GM23248 (cell line): Measurements from ENCODE around the gene ZNF17. TPM values are rescaled to one million over a fixed set of nuclear protein-coding genes. Genes with fewer than 3 reads are reported as not detected.

ENCODE experiments used
- DNase-seq: peaks from one replicate; pipeline ENCODE4 v3.0.0-alpha.2; 2015
- H2AFZ ChIP-seq: fragments of 200-600 bp; sonication (generic); 2 replicates; pipeline ENCODE4 v1.6.1; 2016; ENCODE audit warnings: antibody characterized with exemption
- H3F3A ChIP-seq: fragments of 200-600 bp; sonication (generic); 2 replicates; pipeline ENCODE4 v1.6.1; 2016; ENCODE audit warnings: mild to moderate bottlenecking, antibody characterized with exemption, mixed run types; ENCODE audit not compliant: insufficient read depth
- H3K27ac ChIP-seq: fragments of 200-600 bp; sonication (generic); 2 replicates; pipeline ENCODE4 v1.5.1; 2016; ENCODE audit warnings: mild to moderate bottlenecking
- H3K27me3 ChIP-seq: fragments of 200-600 bp; sonication (generic); replicated peaks from 2 replicates; pipeline ENCODE4 v1.6.1; 2016; ENCODE audit warnings: mild to moderate bottlenecking; ENCODE audit not compliant: insufficient read depth
- H3K36me3 ChIP-seq: fragments of 200-600 bp; sonication (generic); 2 replicates; pipeline ENCODE4 v1.6.1; 2016; ENCODE audit warnings: low read depth, mild to moderate bottlenecking
- H3K4me1 ChIP-seq: fragments of 200-600 bp; sonication (generic); 2 replicates; pipeline ENCODE4 v1.6.1; 2016; ENCODE audit warnings: mild to moderate bottlenecking; ENCODE audit not compliant: insufficient read depth
- H3K4me2 ChIP-seq: fragments of 200-600 bp; sonication (generic); one replicate; pipeline ENCODE4 v1.6.1; 2016; ENCODE audit warnings: mild to moderate bottlenecking; ENCODE audit not compliant: unreplicated experiment
- H3K4me3 ChIP-seq: fragments of 200-600 bp; sonication (generic); 2 replicates; pipeline ENCODE4 v1.5.1; 2016; ENCODE audit warnings: mild to moderate bottlenecking
- H3K79me2 ChIP-seq: fragments of 200-600 bp; sonication (generic); 2 replicates; pipeline ENCODE4 v1.6.1; 2016; ENCODE audit warnings: mild to moderate bottlenecking; ENCODE audit not compliant: insufficient read depth
- H3K9ac ChIP-seq: fragments of 200-600 bp; sonication (generic); 2 replicates; pipeline ENCODE4 v1.6.1; 2016; ENCODE audit warnings: mild to moderate bottlenecking
- H3K9me2 ChIP-seq: fragments of 200-600 bp; sonication (generic); 2 replicates; pipeline ENCODE4 v1.6.1; 2016; ENCODE audit warnings: mixed run types, mild to moderate bottlenecking, moderate library complexity; ENCODE audit not compliant: insufficient read depth
- H3K9me3 ChIP-seq: fragments of 200-600 bp; sonication (generic); one replicate; pipeline ENCODE4 v1.6.1; 2017; ENCODE audit warnings: low read depth
- H4K20me1 ChIP-seq: fragments of 200-600 bp; sonication (generic); 2 replicates; pipeline ENCODE4 v1.6.0; 2016; ENCODE audit not compliant: insufficient read depth
- EZH2 ChIP-seq: fragments of 200-600 bp; sonication (generic); IDR thresholded peaks from 2 replicates; pipeline ENCODE4 v1.6.1; 2018; ENCODE audit warnings: antibody characterized with exemption, mild to moderate bottlenecking; ENCODE audit not compliant: insufficient read depth, poor library complexity, severe bottlenecking
- EZH2phosphoT487 ChIP-seq: fragments of 200-600 bp; sonication (generic); IDR thresholded peaks from 2 replicates; pipeline ENCODE4 v1.6.1; 2018; ENCODE audit warnings: antibody characterized with exemption, moderate library complexity, mild to moderate bottlenecking, low read depth; ENCODE audit not compliant: insufficient read depth
- WGBS, 2 experiments: methylation state at CpG; one replicate each; pipeline ENCODE4 v1.1.6; 2015 to 2017; ENCODE audit warnings: low lambda C conversion rate in 2 of 2, low coverage in 1 of 2; ENCODE audit errors: missing lambda C conversion rate in 2 of 2; 5-methylcytosine and 5-hydroxymethylcytosine counted together
- in situ Hi-C: fragments of 300-500 bp; cut with MboI; formaldehyde crosslinking; loops from 2 replicates; pipeline ENCODE4 v1.15.0; 2020
- polyA plus RNA-seq: library from polyadenylated mRNA; unstranded; fragments of >200 nt; fragmentation: Nextera tagmentation; extraction: Ambion mirVana; gene quantifications from 2 replicates; pipeline ENCODE4 v1.2.1, GENCODE V29; 2016
- small RNA-seq: library from RNA; depleted of rRNA; stranded (forward); fragments of <200 nt; gene quantifications from one replicate; pipeline ENCODE3, GENCODE V24; 2014; ENCODE audit warnings: low read depth, low replicate concordance
- total RNA-seq: library from RNA; depleted of rRNA; stranded (reverse); fragments of >200 nt; shearing (Covaris generic); gene quantifications from 2 replicates; pipeline ENCODE4 v1.2.3, GENCODE V29; 2014; rRNA removed

The ZNF17 gene
- total and polyA plus RNA-seq, 2 experiments from 2014 or later: 4.1 to 4.8 TPM

DNA sequence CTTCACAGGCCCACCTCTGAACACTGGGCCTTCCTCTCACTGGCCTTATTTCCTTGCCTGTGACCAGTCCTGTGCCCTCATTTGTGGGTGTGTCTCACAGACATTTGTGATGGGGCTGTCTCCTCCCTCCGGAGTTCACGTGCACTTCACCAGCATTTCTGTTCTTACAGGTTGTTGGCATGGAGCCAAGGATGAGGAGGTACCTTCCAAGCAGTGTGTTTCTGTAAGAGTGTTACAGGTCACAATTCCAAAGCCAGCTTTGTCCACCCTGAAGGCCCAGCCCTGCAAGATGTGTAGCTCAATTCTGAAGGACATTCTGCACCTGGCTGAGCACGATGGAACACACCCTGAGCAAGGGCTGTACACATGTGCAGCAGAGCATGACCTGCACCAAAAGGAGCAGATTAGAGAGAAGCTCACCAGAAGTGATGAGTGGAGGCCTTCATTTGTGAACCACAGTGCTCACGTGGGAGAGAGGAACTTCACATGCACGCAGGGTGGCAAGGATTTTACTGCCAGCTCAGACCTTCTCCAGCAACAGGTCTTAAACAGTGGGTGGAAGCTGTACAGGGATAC is 32.2 kb downstream of the ZNF17 start:
- Histone ChIP-seq H3K4me1 (no peaks in the 10 kb centered on the region), H3K9me2 (no peaks in the 10 kb centered on the region), H3K36me3 (peaks cover 15% of the 10 kb centered on the region), H3K4me2 (no peak overlapping the region), H3K9me3 (no peaks in the 10 kb centered on the region), H3K27me3 (no peaks in the 10 kb centered on the region), H3F3A (no peaks in the 10 kb centered on the region), H3K27ac (no peak overlapping the region), H2AFZ (no peak overlapping the region), H3K79me2 (peaks cover 54% of the 10 kb centered on the region), H3K9ac (no peak overlapping the region), H3K4me3 (no peak overlapping the region), H4K20me1 (no peaks in the 10 kb centered on the region)
- no peak for DNase-seq
- in situ Hi-C loops: no loop called here
- no peak for TF ChIP-seq EZH2
- TF ChIP-seq EZH2phosphoT487: no peak
- WGBS, 2 experiments: 86 to 87% methylated on average over 5 of the region's 5 CpGs

DNA sequence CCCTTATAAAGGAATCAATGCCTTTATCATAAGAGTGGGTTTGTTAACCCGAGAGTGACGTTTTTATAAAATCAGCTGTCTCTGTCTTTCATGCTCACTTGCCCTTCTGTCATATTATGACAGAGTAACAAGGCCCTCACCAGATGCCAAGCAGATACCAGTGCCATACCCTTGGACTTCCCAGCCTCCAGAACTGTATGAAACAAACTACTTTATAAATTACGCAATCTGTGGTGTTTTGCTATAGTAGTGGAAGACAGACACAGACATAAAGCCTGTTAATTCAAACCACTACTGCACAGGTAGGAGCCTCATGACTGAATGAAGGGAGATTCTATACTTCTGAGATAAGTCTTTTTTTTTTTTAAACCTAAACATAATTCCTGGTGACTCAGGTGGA is 41.3 kb downstream of the ZNF17 start:
- no peak for DNase-seq
- Histone ChIP-seq H3K4me3 (no peak overlapping the region), H3K9me2 (no peaks in the 10 kb centered on the region), H3K9me3 (no peaks in the 10 kb centered on the region), H3K36me3 (peaks cover 5% of the 10 kb centered on the region; the same call in 1 of the 2 replicates), H3F3A (no peaks in the 10 kb centered on the region), H3K27me3 (no peaks in the 10 kb centered on the region), H3K79me2 (no peaks in the 10 kb centered on the region), H3K4me2 (no peak overlapping the region), H2AFZ (no peak overlapping the region), H3K4me1 (no peaks in the 10 kb centered on the region), H3K27ac (no peak overlapping the region), H4K20me1 (no peaks in the 10 kb centered on the region), H3K9ac (no peak overlapping the region)
- TF ChIP-seq EZH2 (no peak), EZH2phosphoT487 (no peak)
- WGBS, 2 experiments: 90 to 96% methylated on average over 3 of the region's 3 CpGs
- in situ Hi-C loops: no loop called here

DNA sequence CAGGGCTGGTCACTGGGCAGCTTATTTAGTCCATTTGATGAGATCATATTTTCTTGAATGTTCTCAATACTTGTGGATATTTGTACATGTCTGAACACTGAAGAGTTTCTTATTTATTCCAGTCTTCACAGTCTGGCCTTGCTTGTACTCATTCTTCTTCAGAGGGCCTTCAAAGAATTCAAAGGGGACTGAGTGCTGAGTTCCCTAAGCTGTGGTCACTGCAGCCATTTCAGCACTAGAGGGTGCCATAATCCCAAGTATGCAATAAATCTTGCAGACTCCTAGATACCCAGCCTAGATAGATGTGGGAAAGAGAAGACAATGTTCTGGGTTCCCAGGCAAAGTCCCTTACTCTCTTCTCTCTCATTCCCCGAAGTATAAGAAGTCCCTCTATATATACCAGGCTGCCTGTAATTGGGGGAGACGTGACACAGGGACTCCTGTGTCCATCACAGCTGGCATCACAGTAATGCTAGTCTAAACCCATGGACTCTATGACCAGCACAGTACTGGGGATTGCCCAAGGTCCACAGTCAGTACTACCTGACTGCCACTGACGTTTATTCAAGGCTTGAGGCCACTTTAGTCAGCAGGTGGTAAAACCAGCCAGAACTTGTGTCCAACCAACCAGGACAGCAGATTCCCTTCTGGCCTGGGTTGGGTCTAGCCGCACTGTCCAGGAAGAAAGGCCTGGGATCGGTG is 54.9 kb downstream of the ZNF17 start:
- no peak overlapping the region for H3K4me3 ChIP-seq
- no peaks in the 10 kb centered on the region for H3K9me3 ChIP-seq
- in situ Hi-C loops: no loop called here
- WGBS, 2 experiments: 56 to 60% methylated on average over 5 of the region's 5 CpGs
- no peaks in the 10 kb centered on the region for H3K4me1 ChIP-seq
- peaks cover 36% of the 10 kb centered on the region for H3K79me2 ChIP-seq
- no peaks in the 10 kb centered on the region for H3K9me2 ChIP-seq
- H3K36me3 ChIP-seq: peaks cover 11% of the 10 kb centered on the region; the same call in 1 of the 2 replicates
- TF ChIP-seq EZH2: no peak
- TF ChIP-seq EZH2phosphoT487: no peak
- H3F3A ChIP-seq: no peaks in the 10 kb centered on the region
- no peak overlapping the region for H2AFZ ChIP-seq
- H3K27ac ChIP-seq: no peak overlapping the region
- H3K27me3 ChIP-seq: no peaks in the 10 kb centered on the region
- H3K4me2 ChIP-seq: no peak overlapping the region
- DNase-seq: peak; percentile 65
- H3K9ac ChIP-seq: no peak overlapping the region
- no peaks in the 10 kb centered on the region for H4K20me1 ChIP-seq

DNA sequence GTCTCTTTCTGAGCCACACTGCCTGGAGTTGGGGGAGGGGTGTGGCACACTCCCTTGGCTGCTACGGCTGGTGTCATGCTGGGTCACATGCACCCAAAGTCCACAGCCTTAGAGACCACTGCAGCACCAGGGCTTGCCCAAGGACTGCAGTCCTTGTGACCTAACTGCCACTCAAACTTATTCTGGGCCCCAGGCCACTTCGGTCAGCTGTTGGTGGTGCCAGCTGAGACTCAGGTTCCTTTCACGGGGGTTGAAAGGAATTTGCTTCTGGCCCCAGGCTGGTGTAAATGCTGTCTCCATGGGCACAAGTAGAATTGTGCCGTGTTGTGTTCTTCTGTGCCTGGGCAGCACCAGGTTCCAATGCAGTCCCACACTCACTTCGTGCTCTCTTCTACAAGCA is 55.5 kb downstream of the ZNF17 start:
- no peak overlapping the region for H2AFZ ChIP-seq
- H3K4me1 ChIP-seq: no peaks in the 10 kb centered on the region
- DNase-seq: no peak
- no peak overlapping the region for H3K27ac ChIP-seq
- TF ChIP-seq EZH2phosphoT487 (no peak), EZH2 (no peak)
- in situ Hi-C loops: no loop called here
- WGBS, 2 experiments: 71 to 84% methylated on average over 5 of the region's 5 CpGs
- H3K79me2 ChIP-seq: peaks cover 42% of the 10 kb centered on the region
- H3F3A ChIP-seq: no peaks in the 10 kb centered on the region
- no peaks in the 10 kb centered on the region for H3K9me2 ChIP-seq
- no peak overlapping the region for H3K9ac ChIP-seq
- H3K36me3 ChIP-seq: peaks cover 16% of the 10 kb centered on the region
- H3K27me3 ChIP-seq: no peaks in the 10 kb centered on the region
- H4K20me1 ChIP-seq: no peaks in the 10 kb centered on the region
- H3K4me3 ChIP-seq: no peak overlapping the region
- peaks cover 2% of the 10 kb centered on the region for H3K9me3 ChIP-seq
- H3K4me2 ChIP-seq: no peak overlapping the region

Small RNAs within 50 kb of the gene (small RNA-seq; reads per million reads assigned to genes)
- gene VN1R107P: not detected

Other genes with a start within 250 kb of the ZNF17 start
- gene DUXA, start 243.7 kb upstream of the ZNF17 start, total RNA-seq: not detected in 2 replicates
- gene DUXA, start 243.7 kb upstream of the ZNF17 start, polyA plus RNA-seq: not detected in 2 replicates
- 15.8 and 23.5 TPM in 2 replicates for gene ZNF264, start 219.7 kb upstream of the ZNF17 start, total RNA-seq
- 3.4 and 3.8 TPM in 2 replicates for gene ZNF264, start 219.7 kb upstream of the ZNF17 start, polyA plus RNA-seq
- gene AURKC, start 180.1 kb upstream of the ZNF17 start, total RNA-seq: 0.25 and 1.3 TPM in 2 replicates
- gene AURKC, start 180.1 kb upstream of the ZNF17 start, polyA plus RNA-seq: 0.23 and 0.43 TPM in 2 replicates
- gene ZNF805, start 170.5 kb upstream of the ZNF17 start, total RNA-seq: 15.8 and 15.9 TPM in 2 replicates
- 2.1 and 3.2 TPM in 2 replicates for gene ZNF805, start 170.5 kb upstream of the ZNF17 start, polyA plus RNA-seq
- 49.3 and 59.9 TPM in 2 replicates for gene ZNF460, start 130.7 kb upstream of the ZNF17 start, total RNA-seq
- 7.6 and 8.5 TPM in 2 replicates for gene ZNF460, start 130.7 kb upstream of the ZNF17 start, polyA plus RNA-seq
- 5.9 and 8.0 TPM in 2 replicates for gene ZNF543, start 90.7 kb upstream of the ZNF17 start, total RNA-seq
- gene ZNF543, start 90.7 kb upstream of the ZNF17 start, polyA plus RNA-seq: 1.7 and 2.3 TPM in 2 replicates
- 7.8 and 8.7 TPM in 2 replicates for gene ZNF304, start 59.9 kb upstream of the ZNF17 start, total RNA-seq
- gene ZNF304, start 59.9 kb upstream of the ZNF17 start, polyA plus RNA-seq: 4.2 and 4.8 TPM in 2 replicates
- 9.2 and 21.6 TPM in 2 replicates for gene TRAPPC2B, start 47.6 kb upstream of the ZNF17 start, total RNA-seq
- gene TRAPPC2B, start 47.6 kb upstream of the ZNF17 start, polyA plus RNA-seq: 30.3 and 33.0 TPM in 2 replicates
- gene ZNF547, start 47.6 kb upstream of the ZNF17 start, total RNA-seq: 1.4 and 2.1 TPM in 2 replicates
- gene ZNF547, start 47.6 kb upstream of the ZNF17 start, polyA plus RNA-seq: 1.2 and 2.0 TPM in 2 replicates
- 11.1 and 20.3 TPM in 2 replicates for gene ZNF548, start 21.3 kb upstream of the ZNF17 start, total RNA-seq
- gene ZNF548, start 21.3 kb upstream of the ZNF17 start, polyA plus RNA-seq: 6.8 and 6.9 TPM in 2 replicates
- 2.4 and 3.6 TPM in 2 replicates for gene ZNF749, start 24.2 kb downstream of the ZNF17 start, total RNA-seq
- 15.8 and 17.5 TPM in 2 replicates for gene ZNF749, start 24.2 kb downstream of the ZNF17 start, polyA plus RNA-seq
- gene VN1R1, start 46.0 kb downstream of the ZNF17 start, total RNA-seq: 0.32 and 1.5 TPM in 2 replicates
- gene VN1R1, start 46.0 kb downstream of the ZNF17 start, polyA plus RNA-seq: 0.58 and 0.68 TPM in 2 replicates
- gene ZNF772, start 66.4 kb downstream of the ZNF17 start, total RNA-seq: 13.6 and 13.7 TPM in 2 replicates
- gene ZNF772, start 66.4 kb downstream of the ZNF17 start, polyA plus RNA-seq: 4.1 and 5.8 TPM in 2 replicates
- 13.9 and 29.0 TPM in 2 replicates for gene ZNF419, start 76.6 kb downstream of the ZNF17 start, total RNA-seq
- 7.5 and 8.7 TPM in 2 replicates for gene ZNF419, start 76.6 kb downstream of the ZNF17 start, polyA plus RNA-seq
- gene ZNF773, start 88.8 kb downstream of the ZNF17 start, total RNA-seq: 33.7 and 41.0 TPM in 2 replicates
- 18.6 and 22.2 TPM in 2 replicates for gene ZNF773, start 88.8 kb downstream of the ZNF17 start, polyA plus RNA-seq
- gene ZNF549, start 116.2 kb downstream of the ZNF17 start, total RNA-seq: 3.5 and 5.6 TPM in 2 replicates
- 3.5 and 4.2 TPM in 2 replicates for gene ZNF549, start 116.2 kb downstream of the ZNF17 start, polyA plus RNA-seq
- gene ZNF550, start 148.7 kb downstream of the ZNF17 start, total RNA-seq: 7.3 and 12.0 TPM in 2 replicates
- 3.5 and 4.4 TPM in 2 replicates for gene ZNF550, start 148.7 kb downstream of the ZNF17 start, polyA plus RNA-seq
- gene ZNF416, start 167.8 kb downstream of the ZNF17 start, total RNA-seq: 3.2 and 5.9 TPM in 2 replicates
- 4.9 and 5.8 TPM in 2 replicates for gene ZNF416, start 167.8 kb downstream of the ZNF17 start, polyA plus RNA-seq
- gene ZIK1, start 173.0 kb downstream of the ZNF17 start, total RNA-seq: 5.3 and 10.4 TPM in 2 replicates
- 3.2 and 3.4 TPM in 2 replicates for gene ZIK1, start 173.0 kb downstream of the ZNF17 start, polyA plus RNA-seq
- 3.7 and 5.1 TPM in 2 replicates for gene ZNF530, start 188.7 kb downstream of the ZNF17 start, total RNA-seq
- 2.4 and 2.6 TPM in 2 replicates for gene ZNF530, start 188.7 kb downstream of the ZNF17 start, polyA plus RNA-seq
- 23.6 and 27.6 TPM in 2 replicates for gene ZNF134, start 203.1 kb downstream of the ZNF17 start, total RNA-seq
- 9.5 and 10.0 TPM in 2 replicates for gene ZNF134, start 203.1 kb downstream of the ZNF17 start, polyA plus RNA-seq
- gene ZNF211, start 222.0 kb downstream of the ZNF17 start, total RNA-seq: 8.3 and 11.1 TPM in 2 replicates
- 5.5 and 5.7 TPM in 2 replicates for gene ZNF211, start 222.0 kb downstream of the ZNF17 start, polyA plus RNA-seq